Ascending aorta (tissue), 2 donors: ENCODE results near the gene NUDT3. TPM values are rescaled to one million over a fixed set of nuclear protein-coding genes. Genes with fewer than 3 reads are reported as not detected.

Experiments used
- DNase-seq, 2 donors: peaks; one replicate each; pipeline ENCODE4 v3.0.0-alpha.2; 2019; ENCODE audit warnings: low spot score in 2 of 2
- H3K27ac ChIP-seq, 2 donors: fragments of 200-600 bp; sonication (generic); one replicate each; pipeline ENCODE4 v1.5.1; 2016 to 2017; ENCODE audit warnings: mild to moderate bottlenecking in 1 of 2
- H3K27me3 ChIP-seq: fragments of 200-600 bp; sonication (generic); one replicate; pipeline ENCODE4 v1.5.1; 2017
- H3K36me3 ChIP-seq, 2 donors: fragments of 200-600 bp; sonication (generic); one replicate each; pipeline ENCODE4 v1.5.1; 2016
- H3K4me1 ChIP-seq, 2 donors: fragments of 200-600 bp; sonication (generic); one replicate each; pipeline ENCODE4 v1.5.1; 2016 to 2017; ENCODE audit warnings: mild to moderate bottlenecking in 1 of 2
- H3K4me3 ChIP-seq, 2 donors: fragments of 200-600 bp; sonication (generic); one replicate each; pipeline ENCODE4 v1.5.1; 2016 to 2017; ENCODE audit warnings: mild to moderate bottlenecking in 1 of 2
- H3K9me3 ChIP-seq, 2 donors: fragments of 200-600 bp; sonication (generic); one replicate each; pipeline ENCODE4 v1.5.1; 2016
- intact Hi-C: fragments of 100-400 bp; cut with DNase I; formaldehyde crosslinking; loops from one replicate; pipeline ENCODE4 v1.15.1; 2023
- total RNA-seq: library from RNA; depleted of rRNA; stranded (reverse); fragments of >200 nt; gene quantifications from one replicate; pipeline ENCODE4 v1.1.0, GENCODE V29; 2016
- TF ChIP-seq, protein P1 (sequence below), 3 experiments: fragments of 200-600 bp in 2 of 3; fragments of 450-650 bp in 1 of 3; sonication (generic) in 2 of 3; IDR thresholded peaks; one replicate each; pipeline ENCODE4 v1.5.1; 2016 to 2019; ENCODE audit warnings: antibody characterized with exemption in 3 of 3, mild to moderate bottlenecking in 1 of 3, moderate library complexity in 1 of 3

The NUDT3 gene
- total RNA-seq, 1 donor from 2014 or later, result 18.8 TPM

DNA sequence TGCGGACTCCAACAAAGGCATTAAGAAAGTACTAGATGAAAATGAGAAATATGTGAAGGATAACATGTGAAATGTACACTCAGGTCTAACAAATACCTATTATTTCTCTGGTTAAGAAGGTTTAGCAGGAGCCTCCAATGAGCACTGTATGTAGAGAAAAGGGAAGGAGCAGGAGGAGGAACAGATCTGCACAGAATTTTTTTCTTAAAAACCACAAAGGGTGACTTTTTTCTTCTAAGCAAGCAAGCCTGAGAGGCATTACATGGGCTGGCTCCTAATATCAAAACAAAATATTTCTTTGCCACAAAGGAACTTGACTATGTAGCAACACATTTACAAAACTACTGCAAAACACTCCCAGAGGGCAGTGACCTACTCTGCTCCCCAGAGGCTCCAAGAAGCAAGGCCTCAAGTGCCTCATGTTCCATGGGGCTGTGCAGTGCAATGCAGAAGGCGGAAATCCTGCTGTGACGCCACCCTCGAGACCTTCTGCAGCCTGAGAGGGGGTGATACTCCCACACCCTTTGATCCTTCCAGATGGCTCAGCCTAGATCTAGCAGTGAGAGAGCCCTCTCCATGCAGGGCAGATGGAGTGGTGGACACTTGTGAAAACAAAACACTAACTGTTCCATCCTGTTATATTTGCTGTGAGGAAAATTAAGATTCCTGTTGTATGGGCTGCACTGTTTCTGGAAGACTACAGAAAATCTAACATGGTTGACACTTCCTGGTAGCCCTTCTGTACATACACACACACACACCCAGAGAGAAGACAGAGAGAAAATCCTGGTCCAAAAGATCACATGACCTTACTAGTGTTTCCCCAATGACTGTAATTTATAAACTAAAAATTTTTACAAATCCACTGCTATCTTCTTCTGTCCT is 107.7 kb downstream of the NUDT3 start:
- TF ChIP-seq, protein P1, sequence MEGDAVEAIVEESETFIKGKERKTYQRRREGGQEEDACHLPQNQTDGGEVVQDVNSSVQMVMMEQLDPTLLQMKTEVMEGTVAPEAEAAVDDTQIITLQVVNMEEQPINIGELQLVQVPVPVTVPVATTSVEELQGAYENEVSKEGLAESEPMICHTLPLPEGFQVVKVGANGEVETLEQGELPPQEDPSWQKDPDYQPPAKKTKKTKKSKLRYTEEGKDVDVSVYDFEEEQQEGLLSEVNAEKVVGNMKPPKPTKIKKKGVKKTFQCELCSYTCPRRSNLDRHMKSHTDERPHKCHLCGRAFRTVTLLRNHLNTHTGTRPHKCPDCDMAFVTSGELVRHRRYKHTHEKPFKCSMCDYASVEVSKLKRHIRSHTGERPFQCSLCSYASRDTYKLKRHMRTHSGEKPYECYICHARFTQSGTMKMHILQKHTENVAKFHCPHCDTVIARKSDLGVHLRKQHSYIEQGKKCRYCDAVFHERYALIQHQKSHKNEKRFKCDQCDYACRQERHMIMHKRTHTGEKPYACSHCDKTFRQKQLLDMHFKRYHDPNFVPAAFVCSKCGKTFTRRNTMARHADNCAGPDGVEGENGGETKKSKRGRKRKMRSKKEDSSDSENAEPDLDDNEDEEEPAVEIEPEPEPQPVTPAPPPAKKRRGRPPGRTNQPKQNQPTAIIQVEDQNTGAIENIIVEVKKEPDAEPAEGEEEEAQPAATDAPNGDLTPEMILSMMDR (IDR thresholded peaks at IDR 0.05), result no peak
- H3K9me3 ChIP-seq, result no peaks in the 10 kb centered on the region

DNA sequence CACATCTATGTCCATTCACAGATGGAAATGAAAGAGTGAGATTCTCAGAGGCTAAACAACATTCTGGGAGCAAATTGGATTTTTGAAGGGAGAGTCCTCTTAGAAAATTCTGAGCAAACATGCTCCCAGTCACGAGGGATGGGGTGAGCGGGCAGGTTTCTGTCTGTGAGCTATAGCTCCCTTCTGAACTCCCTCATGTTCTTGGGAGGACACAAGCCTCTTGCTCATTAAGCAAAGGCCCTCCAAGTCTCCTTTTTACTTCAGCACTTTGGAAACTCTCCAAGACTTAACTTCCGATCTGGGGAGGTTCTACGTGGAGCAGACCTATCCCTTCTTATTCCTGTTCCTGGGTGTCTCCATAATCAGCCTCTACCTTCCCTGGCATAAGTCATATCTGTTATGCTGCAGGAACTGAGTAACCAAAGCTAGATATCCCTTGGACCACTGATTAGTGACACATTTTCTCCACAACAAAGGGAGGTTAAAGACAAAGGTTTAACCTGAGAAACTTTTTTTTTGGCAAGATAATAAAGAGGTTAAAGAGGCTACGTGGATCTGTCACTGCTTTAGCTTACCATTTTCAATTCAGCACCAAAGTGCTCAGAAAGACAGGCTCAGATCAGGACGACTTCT is 110.7 kb downstream of the NUDT3 start:
- H3K4me1 ChIP-seq, result no peaks in the 10 kb centered on the region
- no peaks in the 10 kb centered on the region for H3K27me3 ChIP-seq
- peaks cover 0 to 10% of the 10 kb centered on the region in 2 donors for H3K36me3 ChIP-seq
- TF ChIP-seq, protein P1 (IDR thresholded peaks at IDR 0.05), result no peak
- intact Hi-C loops, result no loop called here
- no peak overlapping the region for H3K27ac ChIP-seq
- no peaks in the 10 kb centered on the region for H3K9me3 ChIP-seq
- no peak for DNase-seq
- H3K4me3 ChIP-seq, result no peak overlapping the region

More for the DNA sequence above, 107.7 kb downstream of the NUDT3 start:
- H3K27me3 ChIP-seq, result no peaks in the 10 kb centered on the region
- peak; percentile 10 to 68 for DNase-seq
- no peak overlapping the region for H3K4me3 ChIP-seq
- H3K4me1 ChIP-seq, result peaks cover 0 to 2% of the 10 kb centered on the region in 2 donors
- H3K36me3 ChIP-seq, result peaks cover 6 to 19% of the 10 kb centered on the region in 2 donors
- intact Hi-C loops, result no loop called here
- H3K27ac ChIP-seq, result no peak overlapping the region

DNA sequence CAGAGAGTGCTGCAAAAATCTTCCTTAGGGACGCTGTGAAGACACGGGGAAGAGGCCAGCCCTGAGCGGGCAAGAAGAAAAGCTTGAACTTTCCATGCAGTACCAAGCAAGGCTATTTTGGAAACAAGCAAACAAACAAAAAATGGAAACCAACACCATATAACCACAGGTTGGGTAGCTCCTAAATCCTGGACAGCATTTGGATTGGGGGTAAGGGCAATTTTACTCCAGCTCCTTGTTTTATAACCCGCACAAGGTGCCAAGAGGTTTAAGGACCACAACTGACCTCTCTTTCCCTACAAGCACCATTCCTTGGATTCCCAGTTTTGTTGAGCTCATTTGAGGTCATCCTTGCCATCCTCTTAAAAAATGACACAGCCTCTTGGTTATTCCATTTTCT is 112.3 kb downstream of the NUDT3 start:
- DNase-seq, result no peak

DNA sequence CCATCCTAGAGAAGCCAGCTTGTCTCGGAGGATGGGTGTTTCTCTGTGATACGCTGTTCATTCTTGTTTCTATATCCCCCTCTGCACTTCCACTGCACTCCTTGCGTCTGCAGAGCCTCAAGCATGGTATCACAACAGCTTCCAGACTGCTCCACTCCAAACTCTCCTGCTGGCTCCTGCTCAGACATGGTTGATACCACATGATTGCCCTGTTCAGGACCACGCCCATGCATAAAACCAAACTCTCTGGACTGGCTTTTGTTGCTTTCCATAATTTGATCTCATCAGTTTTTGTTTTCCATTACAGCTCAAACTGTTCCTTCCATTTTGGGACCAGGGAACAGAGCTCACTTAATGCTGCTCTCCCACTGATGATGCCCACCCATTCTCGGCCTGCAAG is 113.6 kb downstream of the NUDT3 start:
- peaks cover 0 to 7% of the 10 kb centered on the region in 2 donors for H3K36me3 ChIP-seq
- intact Hi-C loops, result no loop called here
- no peak overlapping the region for H3K27ac ChIP-seq
- H3K27me3 ChIP-seq, result no peaks in the 10 kb centered on the region
- peak in 1 of 2 donors; percentile 39 for DNase-seq
- TF ChIP-seq, protein P1 (IDR thresholded peaks at IDR 0.05), result no peak
- no peak overlapping the region for H3K4me3 ChIP-seq
- no peaks in the 10 kb centered on the region for H3K9me3 ChIP-seq
- no peaks in the 10 kb centered on the region for H3K4me1 ChIP-seq

More for the DNA sequence above, 112.3 kb downstream of the NUDT3 start:
- TF ChIP-seq, protein P1 (IDR thresholded peaks at IDR 0.05), result no peak
- Histone ChIP-seq H3K27ac (no peak overlapping the region), H3K4me1 (no peaks in the 10 kb centered on the region), H3K9me3 (no peaks in the 10 kb centered on the region), H3K36me3 (peaks cover 0 to 10% of the 10 kb centered on the region in 2 donors), H3K4me3 (no peak overlapping the region), H3K27me3 (no peaks in the 10 kb centered on the region)
- intact Hi-C loops, result no loop called here

DNA sequence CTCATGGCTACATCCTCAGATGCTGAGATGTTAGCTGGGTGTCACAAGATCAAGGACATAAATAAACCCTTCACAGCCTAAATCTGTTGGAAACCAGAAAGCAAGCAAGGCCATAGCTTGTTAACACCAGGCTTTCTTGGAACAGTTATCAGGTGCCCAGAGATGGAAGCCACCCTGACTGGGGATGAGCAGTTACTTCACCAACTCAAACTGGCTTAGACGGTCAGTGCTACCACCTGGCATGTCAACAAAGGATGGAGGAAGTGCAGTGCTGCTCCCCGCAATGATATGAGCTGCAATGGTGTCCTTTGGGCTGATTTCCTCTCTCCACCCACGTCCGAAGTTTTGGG is 114.7 kb downstream of the NUDT3 start:
- H3K27ac ChIP-seq, result no peak overlapping the region
- H3K27me3 ChIP-seq, result no peaks in the 10 kb centered on the region
- TF ChIP-seq, protein P1 (IDR thresholded peaks at IDR 0.05), result no peak
- H3K4me1 ChIP-seq, result no peaks in the 10 kb centered on the region
- intact Hi-C loops, result no loop called here
- no peak for DNase-seq
- no peak overlapping the region for H3K4me3 ChIP-seq
- peaks cover 0 to 4% of the 10 kb centered on the region in 2 donors for H3K36me3 ChIP-seq
- H3K9me3 ChIP-seq, result no peaks in the 10 kb centered on the region
